Upper lobe of right lung (tissue), 1 donor: ENCODE results near the gene MCM3. TPM values are rescaled to one million over a fixed set of nuclear protein-coding genes. Genes with fewer than 3 reads are reported as not detected.

Source experiments
- ATAC-seq: fragments of 200-7000 bp; cut with Tn5 transposase; one replicate; pipeline ENCODE4 v1.9.1; 2020; ENCODE audit warnings: mild to moderate bottlenecking, moderate library complexity
- DNase-seq: peaks from one replicate; pipeline ENCODE4 v3.0.0-alpha.2; 2020
- H3K27ac ChIP-seq: fragments of 200-600 bp; one replicate; pipeline ENCODE4 v1.8.0; 2022
- H3K27me3 ChIP-seq: fragments of 200-600 bp; one replicate; pipeline ENCODE4 v1.8.0; 2022; ENCODE audit warnings: mild to moderate bottlenecking
- H3K36me3 ChIP-seq: fragments of 200-600 bp; one replicate; pipeline ENCODE4 v1.8.0; 2022
- H3K4me1 ChIP-seq: fragments of 200-600 bp; one replicate; pipeline ENCODE4 v1.8.0; 2022
- H3K4me3 ChIP-seq: fragments of 200-600 bp; one replicate; pipeline ENCODE4 v1.8.0; 2022; ENCODE audit warnings: mild to moderate bottlenecking
- H3K9me3 ChIP-seq: fragments of 200-600 bp; one replicate; pipeline ENCODE4 v1.8.0; 2022
- CTCF ChIP-seq: fragments of 200-600 bp; IDR thresholded peaks from one replicate; pipeline ENCODE4 v1.8.0; 2022; ENCODE audit warnings: antibody characterized with exemption
- intact Hi-C: fragments of 100-400 bp; cut with DNase I; formaldehyde crosslinking; loops from one replicate; pipeline ENCODE4 v1.11.0; 2022
- total RNA-seq: library from RNA; stranded (reverse); fragmentation: NEBNext Ultra II Directional; extraction: Animal tissue kit (Norgen Biotek cat#: 25700); gene quantifications from one replicate; pipeline ENCODE4 v1.2.1, GENCODE V29; 2021
- donor health status: DM: no; HTN: yes; CAD: no; lungs with severe emphysema.

The MCM3 gene
- total RNA-seq, 1 donor from 2014 or later = 26.3 TPM

GRCh38 chr6:52233005-52233404, 51.5 kb downstream of the MCM3 start:
- Histone ChIP-seq H3K9me3 (no peaks in the 10 kb centered on the region), H3K27ac (no peak overlapping the region), H3K4me1 (no peaks in the 10 kb centered on the region), H3K27me3 (no peaks in the 10 kb centered on the region), H3K36me3 (no peaks in the 10 kb centered on the region), H3K4me3 (no peak overlapping the region)
- no peak for DNase-seq
- intact Hi-C loops = no loop called here
- TF ChIP-seq CTCF = no peak
- ATAC-seq = no peak

GRCh38 chr6:52231406-52232127, 53.0 kb downstream of the MCM3 start:
- DNase-seq = no peak
- H3K4me3 ChIP-seq = no peak overlapping the region
- H3K4me1 ChIP-seq = no peaks in the 10 kb centered on the region
- no peak for TF ChIP-seq CTCF
- no peak overlapping the region for H3K27ac ChIP-seq
- no peaks in the 10 kb centered on the region for H3K27me3 ChIP-seq
- intact Hi-C loops = no loop called here
- H3K36me3 ChIP-seq = no peaks in the 10 kb centered on the region
- no peaks in the 10 kb centered on the region for H3K9me3 ChIP-seq
- no peak for ATAC-seq

- Histone ChIP-seq H3K4me1 (no peaks in the 10 kb centered on the region), H3K36me3 (no peaks in the 10 kb centered on the region), H3K27me3 (no peaks in the 10 kb centered on the region), H3K9me3 (no peaks in the 10 kb centered on the region), H3K4me3 (no peak overlapping the region), H3K27ac (no peak overlapping the region)
- no peak for TF ChIP-seq CTCF
- intact Hi-C loops = no loop called here
- DNase-seq (no peak), ATAC-seq (no peak)
These were observed 53.9 kb downstream of the MCM3 start for GRCh38 chr6:52230685-52231084.

GRCh38 chr6:52227495-52227894, 57.0 kb downstream of the MCM3 start:
- Histone ChIP-seq H3K27me3 (no peaks in the 10 kb centered on the region), H3K4me1 (no peaks in the 10 kb centered on the region), H3K36me3 (no peaks in the 10 kb centered on the region), H3K4me3 (no peak overlapping the region), H3K9me3 (no peaks in the 10 kb centered on the region), H3K27ac (no peak overlapping the region)
- intact Hi-C loops = no loop called here
- ATAC-seq = no peak
- DNase-seq = no peak
- no peak for TF ChIP-seq CTCF

- no peaks in the 10 kb centered on the region for H3K4me1 ChIP-seq
- no peak overlapping the region for H3K4me3 ChIP-seq
- no peak for TF ChIP-seq CTCF
- no peak for DNase-seq
- H3K9me3 ChIP-seq = no peaks in the 10 kb centered on the region
- ATAC-seq = no peak
- intact Hi-C loops = no loop called here
- H3K27ac ChIP-seq = no peak overlapping the region
- no peaks in the 10 kb centered on the region for H3K27me3 ChIP-seq
- H3K36me3 ChIP-seq = no peaks in the 10 kb centered on the region
These were observed 63.2 kb downstream of the MCM3 start for GRCh38 chr6:52221302-52221701.

GRCh38 chr6:52217761-52218160, 66.8 kb downstream of the MCM3 start:
- intact Hi-C loops = no loop called here
- Histone ChIP-seq H3K4me3 (no peak overlapping the region), H3K4me1 (no peaks in the 10 kb centered on the region), H3K9me3 (no peaks in the 10 kb centered on the region), H3K27me3 (no peaks in the 10 kb centered on the region), H3K27ac (no peak overlapping the region), H3K36me3 (no peaks in the 10 kb centered on the region)
- ATAC-seq = no peak
- no peak for TF ChIP-seq CTCF
- no peak for DNase-seq
